D721Med (cell line): ENCODE measurements around the gene ACTMAP.

Experiments
- DNase-seq: peaks from one replicate; pipeline ENCODE4 v3.0.0; 2011; ENCODE audit warnings: low spot score; ENCODE audit not compliant: insufficient read length
- FAIRE-seq: peaks from 2 replicates; lab custom pipeline; 2011; peaks lifted over from hg19 to GRCh38; lab: Jason Lieb, UNC
- TF ChIP-seq, protein P1 (sequence below): IDR thresholded peaks from 2 replicates; pipeline ENCODE4 v1.5.1; 2012; ENCODE audit warnings: mild to moderate bottlenecking, control low read depth; ENCODE audit not compliant: insufficient read depth; ENCODE audit errors: missing control alignments

Gene ACTMAP

GRCh38 chr19:40717325-40717879 is 32.9 kb downstream of the ACTMAP start:
- TF ChIP-seq, protein P1, sequence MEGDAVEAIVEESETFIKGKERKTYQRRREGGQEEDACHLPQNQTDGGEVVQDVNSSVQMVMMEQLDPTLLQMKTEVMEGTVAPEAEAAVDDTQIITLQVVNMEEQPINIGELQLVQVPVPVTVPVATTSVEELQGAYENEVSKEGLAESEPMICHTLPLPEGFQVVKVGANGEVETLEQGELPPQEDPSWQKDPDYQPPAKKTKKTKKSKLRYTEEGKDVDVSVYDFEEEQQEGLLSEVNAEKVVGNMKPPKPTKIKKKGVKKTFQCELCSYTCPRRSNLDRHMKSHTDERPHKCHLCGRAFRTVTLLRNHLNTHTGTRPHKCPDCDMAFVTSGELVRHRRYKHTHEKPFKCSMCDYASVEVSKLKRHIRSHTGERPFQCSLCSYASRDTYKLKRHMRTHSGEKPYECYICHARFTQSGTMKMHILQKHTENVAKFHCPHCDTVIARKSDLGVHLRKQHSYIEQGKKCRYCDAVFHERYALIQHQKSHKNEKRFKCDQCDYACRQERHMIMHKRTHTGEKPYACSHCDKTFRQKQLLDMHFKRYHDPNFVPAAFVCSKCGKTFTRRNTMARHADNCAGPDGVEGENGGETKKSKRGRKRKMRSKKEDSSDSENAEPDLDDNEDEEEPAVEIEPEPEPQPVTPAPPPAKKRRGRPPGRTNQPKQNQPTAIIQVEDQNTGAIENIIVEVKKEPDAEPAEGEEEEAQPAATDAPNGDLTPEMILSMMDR, result no peak
- DNase-seq (no peak), FAIRE-seq (no peak)

DNA sequence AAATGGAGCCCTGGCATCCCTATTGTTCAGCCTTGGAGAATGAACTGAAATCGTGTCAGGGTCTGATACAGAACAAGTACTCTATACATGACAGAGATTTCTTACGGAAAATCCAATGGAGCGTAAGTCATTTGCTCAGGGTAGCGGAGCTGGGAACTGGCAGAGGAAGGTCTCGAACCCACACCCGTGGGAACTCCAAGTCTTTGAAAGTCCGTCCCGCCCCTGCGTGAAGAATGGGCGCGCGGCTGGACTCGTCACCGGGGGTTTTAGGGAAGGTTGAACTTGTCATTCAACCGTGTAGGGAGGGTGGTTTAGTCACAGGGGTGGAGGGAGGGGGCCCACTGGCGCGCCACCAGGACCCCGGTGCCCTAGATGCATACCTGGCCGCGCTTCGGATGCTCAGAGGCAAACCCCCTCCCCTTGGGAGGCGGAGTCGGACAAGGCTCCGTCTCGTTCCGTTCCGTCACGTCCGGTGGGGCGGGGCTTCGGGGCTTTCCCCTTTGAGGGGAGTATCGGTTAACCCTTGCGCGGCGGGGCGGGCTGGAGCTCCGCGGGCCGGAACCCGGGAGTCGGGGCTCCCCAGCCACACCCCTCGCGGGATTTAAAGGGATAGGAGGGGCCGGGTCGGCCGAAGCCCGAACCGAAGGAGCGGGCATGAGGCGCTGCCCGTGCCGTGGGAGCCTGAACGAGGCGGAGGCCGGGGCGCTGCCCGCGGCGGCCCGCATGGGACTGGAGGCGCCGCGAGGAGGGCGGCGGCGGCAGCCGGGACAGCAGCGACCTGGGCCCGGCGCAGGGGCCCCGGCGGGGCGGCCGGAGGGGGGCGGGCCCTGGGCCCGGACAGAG is 33.6 kb downstream of the ACTMAP start, which contains the start of the genes COQ8B and ITPKC:
TSS of gene COQ8B (minus strand) at position 405 of the 843 bp plus-strand sequence. CDS start 2,254 bp downstream, outside the sequence.
TSS of gene ITPKC (plus strand) at position 631 of the 843 bp plus-strand sequence. CDS start at position 655, 24 bp downstream.
- peak; percentile 86 for DNase-seq
- TF ChIP-seq, protein P1, result no peak
- FAIRE-seq, result no peak

GRCh38 chr19:40716031-40716481 is 34.2 kb downstream of the ACTMAP start:
- TF ChIP-seq, protein P1, result no peak
- DNase-seq (no peak), FAIRE-seq (no peak)

- FAIRE-seq (no peak), DNase-seq (peak; percentile 69)
- TF ChIP-seq, protein P1, result no peak
Measured at GRCh38 chr19:40714441-40715299, 35.6 kb downstream of the ACTMAP start.

GRCh38 chr19:40713939-40714338 is 36.3 kb downstream of the ACTMAP start:
- FAIRE-seq (no peak), DNase-seq (no peak)
- TF ChIP-seq, protein P1, result no peak

GRCh38 chr19:40709817-40710216 is 40.5 kb downstream of the ACTMAP start:
- TF ChIP-seq, protein P1, result no peak
- no peak for FAIRE-seq
- no peak for DNase-seq
